HG03571 (cell line): ENCODE measurements around the gene CSNK1D.
"Not testable (repeated sequence)": the region's sequence is repeated elsewhere in the genome, so short reads cannot be mapped to it uniquely, and the experiment has no call there.

Experiments used
- ATAC-seq: cut with Tn5 transposase; IDR thresholded peaks from one replicate; pipeline ENCODE4 v1.9.1; 2021; ENCODE audit not compliant: unreplicated experiment

The CSNK1D gene

GRCh38 chr17:82195675-82196672 is 77.5 kb downstream of the CSNK1D start:
- no peak for ATAC-seq

- ATAC-seq, result no peak
These were observed 78.7 kb downstream of the CSNK1D start for GRCh38 chr17:82194765-82195164.

- no peak for ATAC-seq
These were observed 79.8 kb downstream of the CSNK1D start for GRCh38 chr17:82193520-82194220.

- ATAC-seq, result not testable (repeated sequence)
These were observed 80.5 kb downstream of the CSNK1D start for GRCh38 chr17:82193050-82193449.
